Measurements from ENCODE around the gene SLC47A2.

SLC47A2 gene

GRCh38 chr17:19661121-19661520, 55.3 kb downstream of the SLC47A2 start:
- no peak for DNase-seq

- no peak for DNase-seq
Observed at GRCh38 chr17:19660219-19660870, 56.0 kb downstream of the SLC47A2 start.

- no peak for DNase-seq
Observed at GRCh38 chr17:19659366-19660177, 56.8 kb downstream of the SLC47A2 start.

GRCh38 chr17:19656851-19657581, 59.4 kb downstream of the SLC47A2 start:
- DNase-seq = no peak

- no peak for DNase-seq
Observed at GRCh38 chr17:19656336-19656735, 60.0 kb downstream of the SLC47A2 start.

- no peak for DNase-seq
Observed at GRCh38 chr17:19654896-19655295, 61.5 kb downstream of the SLC47A2 start.

- no peak for DNase-seq
Observed at GRCh38 chr17:19654342-19654886, 62.0 kb downstream of the SLC47A2 start.

- DNase-seq = no peak
Observed at GRCh38 chr17:19652595-19652994, 63.8 kb downstream of the SLC47A2 start.

- DNase-seq = no peak
Observed at GRCh38 chr17:19651451-19652238, 64.7 kb downstream of the SLC47A2 start.

GRCh38 chr17:19650826-19651225, 65.6 kb downstream of the SLC47A2 start:
- DNase-seq = no peak

- no peak for DNase-seq
Observed at GRCh38 chr17:19649274-19649541, 67.2 kb downstream of the SLC47A2 start.

GRCh38 chr17:19648475-19649273, 67.7 kb downstream of the SLC47A2 start, which contains the start of gene ALDH3A2:
Gene ALDH3A2 (plus strand): TSS chr17:19648751. CDS start chr17:19648972, 221 bp downstream.
- peak; percentile 97 for DNase-seq

GRCh38 chr17:19647697-19648474, 68.5 kb downstream of the SLC47A2 start:
- peak; percentile 27 for DNase-seq

- no peak for DNase-seq
Observed at GRCh38 chr17:19646788-19647696, 69.3 kb downstream of the SLC47A2 start.

- peak; percentile 47 for DNase-seq
Observed at GRCh38 chr17:19645734-19646201, 70.6 kb downstream of the SLC47A2 start.

GRCh38 chr17:19644493-19645210, 71.7 kb downstream of the SLC47A2 start:
- DNase-seq = no peak

GRCh38 chr17:19642373-19642893, 74.0 kb downstream of the SLC47A2 start:
- DNase-seq = no peak

GRCh38 chr17:19641687-19642372, 74.6 kb downstream of the SLC47A2 start:
- no peak for DNase-seq
